HG03060 (cell line): Measurements from ENCODE around the gene THSD4.
"Not testable (repeated sequence)": the region's sequence is repeated elsewhere in the genome, so short reads cannot be mapped to it uniquely, and the experiment has no call there.

Experiments used
- ATAC-seq: cut with Tn5 transposase; IDR thresholded peaks from one replicate; pipeline ENCODE4 v1.9.1; 2021; ENCODE audit warnings: low read depth, moderate number of reproducible peaks; ENCODE audit not compliant: unreplicated experiment

The THSD4 gene

GRCh38 chr15:71312194-71312708, 197.0 kb downstream of the THSD4 start:
- no peak for ATAC-seq

DNA sequence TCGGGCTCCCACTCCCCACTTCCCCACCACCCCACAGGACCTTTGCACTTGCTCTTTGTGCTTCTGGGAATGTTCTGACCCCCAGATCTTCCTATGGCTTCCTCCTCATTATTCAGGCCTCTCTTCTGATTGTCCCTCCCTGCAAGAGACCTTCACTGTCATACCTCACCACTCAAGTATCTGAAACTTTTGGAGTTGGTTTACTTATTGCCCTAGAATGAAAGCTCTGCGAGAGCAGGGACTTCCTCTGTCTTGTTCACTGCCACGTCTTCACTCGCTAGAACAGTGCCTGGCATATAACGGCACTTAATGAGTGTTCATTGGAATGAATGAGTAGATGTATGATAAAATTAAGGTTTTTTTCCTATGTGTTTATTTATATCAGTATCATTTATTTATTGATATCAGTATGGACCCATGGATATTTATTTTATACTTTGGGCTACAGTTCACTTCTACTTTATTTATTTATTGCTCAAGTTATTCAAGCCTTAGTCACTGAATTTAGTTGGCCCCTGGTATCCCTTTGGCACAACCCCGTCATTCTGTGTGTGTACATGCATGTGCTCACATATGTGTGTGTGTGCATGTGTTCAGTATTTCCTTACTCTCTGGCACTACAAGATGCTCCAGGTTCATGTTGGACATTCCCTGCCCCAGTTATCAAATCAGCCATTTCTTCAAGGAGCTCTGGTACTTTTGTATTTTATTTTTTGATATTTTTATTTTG, 197.6 kb downstream of the THSD4 start:
- ATAC-seq = no peak

DNA sequence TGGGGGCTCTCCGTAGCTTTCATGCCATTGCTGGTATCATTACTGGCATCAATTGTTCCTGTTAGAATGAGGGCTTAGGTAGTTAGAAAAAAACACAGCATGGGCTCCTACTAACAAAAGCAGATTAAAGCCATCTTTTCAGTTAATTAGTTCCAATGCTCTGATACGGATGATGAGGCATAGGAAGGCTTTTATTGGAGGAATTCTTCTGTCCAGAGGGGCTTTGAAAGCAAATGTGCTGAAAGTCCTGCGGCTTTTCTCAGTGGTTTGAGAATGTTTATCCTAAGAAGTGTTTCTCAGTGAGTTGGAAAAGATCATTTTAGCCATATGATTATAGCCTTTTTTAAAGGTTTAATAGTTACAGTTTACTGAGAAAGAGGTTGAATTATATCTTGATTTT, 198.5 kb downstream of the THSD4 start:
- ATAC-seq = no peak

- no peak for ATAC-seq
These were observed 199.8 kb downstream of the THSD4 start for GRCh38 chr15:71314956-71315537.

DNA sequence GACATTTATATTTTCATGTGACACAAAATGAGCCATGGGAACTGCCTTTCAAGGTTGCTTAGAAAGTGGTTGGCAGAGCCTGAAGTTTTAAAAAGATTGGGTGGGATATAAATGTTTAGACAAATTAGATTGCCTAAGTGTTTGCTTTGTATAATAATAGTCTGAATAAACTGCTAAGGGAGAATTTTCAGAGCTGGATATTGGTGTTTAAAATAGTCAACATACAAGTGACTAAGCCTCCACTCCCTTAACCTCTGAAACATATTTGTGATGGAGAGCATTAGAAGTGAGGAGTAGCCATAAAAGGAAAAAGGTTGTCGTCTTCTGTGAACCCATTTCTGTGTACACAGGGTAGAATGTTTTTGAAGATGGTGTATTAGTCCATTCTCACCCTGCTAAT, 201.6 kb downstream of the THSD4 start:
- ATAC-seq = no peak

- ATAC-seq = not testable (repeated sequence)
These were observed 204.2 kb downstream of the THSD4 start for GRCh38 chr15:71319424-71319823.

DNA sequence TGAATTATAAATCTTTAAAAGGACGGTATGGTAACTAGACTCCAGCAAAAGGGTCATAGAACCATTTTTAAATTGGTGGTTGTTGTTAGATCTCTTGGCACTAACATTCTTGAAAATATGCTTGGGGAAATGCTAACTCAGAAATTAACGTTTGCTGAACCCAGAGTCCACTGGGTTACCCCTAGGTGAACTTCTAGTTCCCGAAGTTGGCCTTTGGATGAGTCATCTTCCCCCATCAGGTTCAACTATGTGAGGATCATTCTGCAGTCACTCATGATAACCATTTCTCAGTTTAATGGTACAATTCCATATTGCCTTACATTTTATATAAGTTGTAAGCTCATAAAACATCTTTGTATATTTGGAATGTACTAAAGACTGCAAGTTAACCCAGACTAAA, 204.7 kb downstream of the THSD4 start:
- no peak for ATAC-seq

DNA sequence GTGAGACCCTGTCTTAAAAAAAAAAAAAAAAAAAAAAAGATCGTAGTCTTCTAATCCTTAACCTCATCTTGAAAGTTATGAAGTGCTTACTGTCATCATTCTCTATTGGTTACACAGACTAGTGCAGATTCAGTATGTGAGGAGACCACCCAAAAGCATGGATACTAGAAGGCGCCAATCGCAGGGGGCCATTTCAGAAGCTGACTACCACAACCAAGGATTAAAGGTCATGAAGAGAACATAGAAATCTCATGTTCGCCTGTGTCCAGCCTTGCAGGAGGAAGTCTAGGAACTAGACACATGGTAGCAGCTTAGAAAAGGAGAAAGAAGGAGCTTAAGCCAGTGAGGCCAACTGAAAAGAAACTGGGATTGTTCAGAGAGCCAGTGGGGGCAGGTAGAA, 207.8 kb downstream of the THSD4 start:
- no peak for ATAC-seq

- ATAC-seq = no peak
These were observed 208.3 kb downstream of the THSD4 start for GRCh38 chr15:71323584-71323983.

GRCh38 chr15:71325481-71325880, 210.2 kb downstream of the THSD4 start:
- ATAC-seq = no peak

DNA sequence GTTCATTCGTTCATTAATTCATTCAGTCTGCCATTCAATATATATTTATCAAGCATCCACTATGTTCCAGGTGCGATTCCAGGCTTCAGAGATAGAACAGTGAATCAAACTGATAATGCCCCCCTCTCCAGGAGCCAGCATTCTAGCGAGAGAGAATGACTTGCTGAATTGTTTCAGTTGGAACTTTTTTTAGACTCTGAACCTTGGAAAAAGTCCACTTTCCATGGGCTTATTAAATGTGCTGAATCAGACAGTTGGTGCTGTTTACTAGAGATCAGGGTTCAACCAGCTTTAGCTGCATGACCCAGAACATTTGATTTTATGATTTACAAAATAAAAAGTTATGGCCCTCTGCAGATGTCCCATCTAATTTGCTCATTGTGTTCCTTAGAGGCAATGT, 213.2 kb downstream of the THSD4 start:
- no peak for ATAC-seq

DNA sequence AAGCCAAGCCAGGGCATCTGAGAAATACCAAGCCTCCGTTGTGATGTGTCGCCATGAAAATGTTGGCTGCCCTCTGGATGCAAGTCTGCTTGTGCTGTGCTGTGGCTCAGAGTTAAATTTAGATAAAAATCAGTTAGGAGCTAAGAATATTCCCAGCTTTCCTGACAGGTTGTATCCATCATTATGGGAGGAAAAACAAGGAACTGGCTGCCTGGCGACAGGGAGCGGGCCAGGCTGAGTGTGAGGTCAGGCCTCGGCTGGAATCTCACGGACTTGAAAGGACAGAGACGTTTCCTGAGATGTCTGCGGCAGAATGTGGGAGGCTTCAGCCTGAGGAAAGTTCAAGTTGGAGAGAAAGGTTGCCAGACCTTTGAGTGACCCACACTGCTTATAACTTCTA, 213.8 kb downstream of the THSD4 start:
- ATAC-seq = no peak

GRCh38 chr15:71329497-71330260, 214.4 kb downstream of the THSD4 start:
- no peak for ATAC-seq

DNA sequence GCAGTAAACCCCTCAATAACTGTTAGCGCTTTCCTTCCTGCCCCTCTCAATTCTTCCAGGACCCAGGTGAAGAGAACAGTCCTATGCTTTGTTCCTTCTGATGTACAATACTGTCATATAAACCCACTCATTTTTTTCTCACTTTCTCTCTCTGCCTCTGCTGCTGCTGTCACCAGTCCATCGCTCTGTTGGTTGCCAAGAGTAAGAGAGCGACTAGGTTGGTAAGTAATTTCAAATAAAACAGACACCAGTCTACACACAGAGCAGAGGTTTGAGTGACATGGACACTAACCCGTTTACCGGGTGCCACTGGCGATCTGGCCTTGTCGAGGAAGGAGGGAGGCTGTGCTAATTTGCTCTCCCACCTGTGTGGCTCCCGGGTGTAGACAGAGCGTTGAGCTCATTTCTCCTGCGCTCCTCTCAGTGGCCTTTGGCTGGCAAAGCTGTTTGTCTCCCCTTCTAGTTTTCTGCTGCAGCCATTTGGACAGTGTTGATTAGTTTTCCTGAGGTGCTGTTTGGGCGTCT, 215.4 kb downstream of the THSD4 start:
- ATAC-seq = no peak

DNA sequence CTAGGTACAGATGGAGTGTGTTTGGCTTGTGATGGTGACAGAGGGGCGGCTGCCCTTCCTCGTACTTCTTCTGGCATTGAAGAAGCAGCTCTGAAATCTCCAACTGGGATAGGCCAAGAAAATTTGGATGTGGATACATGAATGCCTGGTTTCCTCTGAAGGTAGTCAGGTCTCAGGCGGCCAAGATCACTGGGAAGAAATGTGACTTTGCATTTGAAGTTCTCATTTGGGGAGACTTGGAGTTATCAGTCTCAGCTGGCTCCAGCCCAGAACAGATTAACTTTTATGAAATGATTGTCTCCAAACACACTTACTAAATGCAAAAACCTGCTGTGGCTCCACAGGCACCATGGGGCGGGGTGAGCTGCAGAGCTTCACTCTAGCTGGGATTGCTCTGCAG, 215.9 kb downstream of the THSD4 start:
- ATAC-seq = no peak

GRCh38 chr15:71332431-71333004, 217.2 kb downstream of the THSD4 start:
- no peak for ATAC-seq

DNA sequence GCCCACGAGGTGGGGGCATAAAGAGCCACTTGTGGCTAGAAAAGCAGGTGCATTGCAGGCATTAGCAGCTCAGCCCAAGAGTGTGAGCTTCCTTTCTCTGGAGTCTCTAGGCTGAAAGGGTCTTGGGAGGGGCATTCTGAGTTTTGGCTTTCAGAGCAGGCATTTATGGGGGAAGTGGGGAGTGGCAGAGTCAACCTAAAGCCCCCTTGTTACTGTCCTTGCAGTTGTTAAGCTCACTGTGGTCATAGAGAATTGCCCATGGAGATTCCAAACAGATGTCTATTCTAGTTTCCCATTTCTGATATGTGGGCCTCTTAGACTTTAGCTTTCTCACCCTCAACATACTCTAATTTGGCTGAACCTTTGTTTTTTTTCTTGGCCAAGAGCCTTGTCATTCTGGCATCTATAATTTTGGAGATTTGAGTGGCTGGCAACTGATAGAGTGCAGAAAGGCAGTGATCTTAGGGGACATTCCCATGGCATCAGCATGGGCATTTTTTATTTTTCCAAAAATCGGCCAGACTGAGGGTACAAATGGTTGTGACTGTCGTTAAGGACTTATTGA, 217.9 kb downstream of the THSD4 start:
- no peak for ATAC-seq

- ATAC-seq = no peak
These were observed 218.6 kb downstream of the THSD4 start for GRCh38 chr15:71333839-71334238.

GRCh38 chr15:71334434-71334833, 219.2 kb downstream of the THSD4 start:
- ATAC-seq = no peak

- no peak for ATAC-seq
These were observed 219.6 kb downstream of the THSD4 start for GRCh38 chr15:71334873-71335272.

DNA sequence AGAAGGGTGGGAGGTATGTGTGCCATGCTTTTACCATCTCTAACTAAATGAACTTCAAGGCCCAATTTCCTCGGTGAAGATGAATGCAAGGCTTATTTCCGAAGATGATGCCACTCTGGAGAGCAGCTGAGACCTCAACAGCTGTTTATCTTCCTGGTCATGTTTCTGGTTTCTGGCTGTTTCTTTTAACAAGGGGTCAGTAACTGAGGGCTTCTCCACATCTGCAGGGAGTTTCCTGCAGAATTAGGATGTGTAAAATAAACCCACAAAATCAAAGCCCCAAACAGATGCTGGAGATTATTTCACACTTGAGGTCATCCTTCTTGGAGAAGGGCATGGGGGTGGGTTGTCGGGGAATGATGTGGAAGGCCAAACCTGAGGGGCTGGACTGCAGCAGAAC, 220.3 kb downstream of the THSD4 start:
- no peak for ATAC-seq
